Measurements from ENCODE around the gene GAS2.
"Not testable (repeated sequence)": the region's sequence is repeated elsewhere in the genome, so short reads cannot be mapped to it uniquely, and the experiment has no call there.

The GAS2 gene

DNA sequence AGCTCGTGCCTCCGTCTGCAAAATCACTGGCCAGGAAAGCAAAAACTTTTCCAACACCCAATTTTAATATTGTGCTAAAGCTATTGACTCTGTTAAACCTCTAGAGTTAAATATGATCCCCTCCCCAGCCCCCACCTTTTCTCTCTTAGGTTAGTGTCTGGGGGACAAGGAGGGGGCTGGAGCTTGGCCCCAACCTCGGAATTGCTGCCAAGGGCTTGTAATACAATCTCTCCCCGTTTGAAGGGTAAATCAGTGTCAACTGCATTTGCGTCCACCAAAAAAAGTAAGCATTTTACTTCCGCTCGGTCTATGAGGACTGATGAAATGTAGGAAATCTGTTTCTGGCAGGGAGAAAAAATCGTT is at the start of gene GAS2:
TSS of gene GAS2 (plus strand) at position 287 of the 363 bp plus-strand sequence. CDS start 8,259 bp downstream, outside the sequence.
- no peak for DNase-seq (ENCODE audit: low read depth in 4 of 4, low spot score in 1 of 4)

DNA sequence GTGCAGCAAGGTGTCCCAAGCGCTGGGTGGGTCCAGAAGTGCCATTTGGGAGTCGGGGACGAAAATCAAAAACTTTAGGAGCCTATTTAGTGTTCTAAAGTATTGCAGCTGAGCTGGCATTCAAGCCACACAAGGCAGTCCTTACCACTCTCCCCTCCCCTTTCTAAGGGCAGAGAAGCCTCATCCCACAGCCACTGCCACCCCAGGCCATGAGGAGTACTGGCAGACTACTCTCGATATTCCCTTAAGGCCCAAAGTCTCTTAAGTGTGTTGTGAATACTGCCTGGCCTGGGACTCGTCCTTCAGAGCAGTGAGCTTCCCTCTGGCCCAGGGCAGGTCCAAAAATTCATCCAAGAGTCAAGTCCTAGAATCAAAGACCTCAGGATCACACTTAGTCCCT is 48.5 kb upstream of the GAS2 start:
- no peak for DNase-seq (ENCODE audit: low read depth in 4 of 4, low spot score in 1 of 4)

DNA sequence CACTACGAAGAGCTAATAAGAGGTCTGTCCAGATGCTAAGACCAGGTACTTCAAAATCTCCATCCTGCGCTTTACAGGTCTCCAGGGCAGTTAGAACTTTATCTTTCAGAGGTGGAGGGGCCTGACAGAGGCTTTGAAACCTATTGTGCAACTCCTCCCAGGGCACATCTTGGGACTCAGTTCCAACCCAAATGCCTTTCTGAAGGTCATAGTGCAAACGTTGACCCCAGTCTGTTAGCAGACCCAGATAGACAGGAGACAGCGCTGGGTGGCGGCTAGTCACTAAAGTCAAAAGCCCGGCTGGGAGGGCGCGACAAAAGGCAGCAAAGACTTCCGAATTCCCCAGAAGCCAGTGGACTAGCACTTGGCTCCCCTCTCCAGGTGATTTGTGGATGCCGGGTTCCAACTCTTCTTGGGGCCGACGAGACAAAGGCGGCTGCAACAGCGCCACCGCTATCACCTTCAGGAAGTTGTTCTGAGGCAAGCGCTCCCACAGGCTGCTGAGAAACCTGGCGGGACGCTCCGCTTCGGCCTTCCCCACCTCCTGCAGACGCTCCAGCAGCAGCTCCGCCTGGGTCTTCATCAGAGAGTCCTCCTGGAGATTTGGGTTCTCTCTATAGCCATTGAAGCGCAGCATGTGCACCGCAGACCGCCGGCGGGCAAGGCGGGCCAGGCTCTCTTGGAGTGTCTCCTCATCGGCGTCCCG is 41.5 kb upstream of the GAS2 start:
- DNase-seq (ENCODE audit: low read depth in 4 of 4, low spot score in 1 of 4) = peak; percentile 15 to 50 (median 30)

DNA sequence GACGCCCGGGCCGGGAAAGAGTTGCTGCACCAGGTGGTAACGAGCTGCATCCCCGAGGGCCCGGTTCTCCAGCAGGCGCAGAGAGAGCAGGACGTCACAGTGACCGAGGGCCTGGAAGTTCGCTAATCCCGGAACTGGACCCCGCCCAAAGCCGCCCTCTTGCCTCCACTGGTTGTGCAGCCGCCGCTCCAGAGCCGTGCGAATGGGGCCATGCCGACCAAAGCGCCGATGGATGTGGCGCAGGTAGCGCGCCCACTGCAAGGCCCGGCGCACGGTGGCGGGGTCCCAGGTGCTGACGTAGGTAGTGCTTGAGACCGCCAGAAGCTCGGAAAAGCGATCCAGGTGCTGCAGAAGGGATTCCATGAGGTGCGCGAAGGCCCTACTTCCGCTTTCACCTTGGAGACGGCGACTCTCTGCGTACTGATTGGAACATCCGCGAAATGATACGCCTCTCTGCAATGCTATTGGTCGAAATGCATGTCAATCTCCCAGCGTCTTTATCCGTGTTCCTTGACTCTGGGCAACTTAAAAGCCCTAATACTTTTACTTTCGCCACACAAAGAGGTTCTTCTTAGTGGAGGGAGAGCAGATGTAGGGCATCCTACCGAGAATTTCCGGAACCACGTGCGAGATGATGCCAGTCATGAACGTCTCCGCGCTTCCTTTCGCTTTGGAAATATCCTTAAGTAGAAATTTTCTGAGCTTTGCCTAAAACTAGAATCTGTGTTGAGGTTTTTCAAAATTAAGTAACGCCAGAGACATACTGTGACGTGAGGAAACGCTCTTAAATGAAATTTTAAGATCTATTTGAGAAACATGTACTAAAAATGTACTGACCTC is 40.7 kb upstream of the GAS2 start, which contains the start of gene FANCF:
TSS of gene FANCF (minus strand) at position 376 of the 840 bp plus-strand sequence. CDS start at position 363, 13 bp downstream.
- peak; percentile 86 to 95 (median 89) for DNase-seq (ENCODE audit: low read depth in 4 of 4, low spot score in 1 of 4)

DNA sequence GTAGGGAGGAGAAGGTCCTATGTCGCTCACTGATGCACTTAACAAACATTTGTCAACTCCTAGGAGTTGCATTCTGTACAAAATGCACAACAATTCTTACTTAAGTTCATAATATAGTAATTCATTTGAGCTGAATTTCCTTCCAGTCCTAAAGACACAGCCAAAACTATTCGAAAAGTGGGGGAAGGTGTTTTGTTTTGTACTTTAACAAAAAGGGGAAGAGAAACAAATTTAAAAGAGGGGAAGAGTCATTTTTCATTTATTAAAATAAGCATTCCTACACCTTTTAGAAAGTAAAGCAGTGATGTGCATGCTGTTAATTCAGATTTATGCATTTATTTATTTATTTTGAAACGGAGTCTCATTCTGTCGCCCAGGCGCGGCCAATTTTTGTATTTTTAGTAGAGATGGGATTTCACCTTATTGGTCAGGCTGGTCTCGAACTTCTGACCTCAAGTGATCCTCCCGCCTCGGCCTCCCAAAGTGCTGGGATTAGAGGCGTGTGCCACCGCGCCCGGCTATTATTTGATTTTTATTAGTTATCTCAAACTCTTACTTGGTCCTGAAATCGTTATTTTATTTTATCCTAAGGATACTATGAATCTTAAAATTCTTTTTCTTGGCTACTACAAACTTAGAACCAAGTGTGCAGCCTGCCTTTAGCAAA is 39.7 kb upstream of the GAS2 start:
- DNase-seq (ENCODE audit: low read depth in 4 of 4, low spot score in 1 of 4) = no peak

DNA sequence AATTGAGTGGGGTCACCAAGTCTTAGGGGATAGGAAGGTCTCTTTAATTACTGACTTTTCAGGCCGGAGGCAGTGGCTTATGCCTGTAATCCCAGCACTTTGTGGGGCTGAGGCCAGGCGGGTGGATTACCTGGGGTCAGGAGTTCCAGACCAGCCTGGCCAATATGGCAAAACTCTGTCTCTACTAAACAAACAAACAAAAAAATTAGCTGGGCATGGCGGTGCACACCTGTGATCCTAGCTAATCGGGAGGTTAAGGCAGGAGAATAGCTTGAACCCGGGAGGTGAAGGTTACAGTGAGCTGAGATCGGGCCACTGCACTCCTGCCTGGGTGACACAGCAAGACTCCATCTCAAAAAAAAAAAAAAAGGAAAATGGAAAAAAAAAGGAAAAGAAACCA is 39.0 kb upstream of the GAS2 start:
- DNase-seq (ENCODE audit: low read depth in 4 of 4, low spot score in 1 of 4) = no peak

DNA sequence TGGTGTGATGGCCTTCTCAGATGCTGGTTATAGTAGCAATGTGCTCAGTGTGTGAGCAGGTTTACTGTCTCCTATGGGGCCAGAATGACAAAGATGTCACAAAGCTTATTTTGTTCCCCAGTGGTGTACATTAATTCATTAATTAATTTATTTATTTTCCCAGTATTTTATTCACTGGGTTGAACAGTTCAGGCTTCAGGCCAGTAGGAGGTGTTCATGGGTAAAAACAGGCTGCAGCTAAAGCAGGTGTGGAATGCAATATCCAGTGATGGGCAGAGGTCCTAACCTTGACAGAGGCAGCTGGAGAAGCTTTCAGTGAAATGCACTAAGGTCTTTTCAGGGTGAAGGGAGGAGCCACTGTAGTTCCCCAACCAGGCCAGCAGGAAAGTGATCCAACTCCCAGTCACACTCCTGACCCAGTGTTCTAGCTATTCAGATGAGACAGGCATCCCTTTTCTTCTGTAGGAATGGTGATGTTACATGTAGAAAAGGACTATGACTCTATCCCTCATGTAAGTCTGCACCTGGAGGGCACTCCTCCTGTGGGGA is 33.0 kb upstream of the GAS2 start:
- DNase-seq (ENCODE audit: low read depth in 4 of 4, low spot score in 1 of 4) = no peak

DNA sequence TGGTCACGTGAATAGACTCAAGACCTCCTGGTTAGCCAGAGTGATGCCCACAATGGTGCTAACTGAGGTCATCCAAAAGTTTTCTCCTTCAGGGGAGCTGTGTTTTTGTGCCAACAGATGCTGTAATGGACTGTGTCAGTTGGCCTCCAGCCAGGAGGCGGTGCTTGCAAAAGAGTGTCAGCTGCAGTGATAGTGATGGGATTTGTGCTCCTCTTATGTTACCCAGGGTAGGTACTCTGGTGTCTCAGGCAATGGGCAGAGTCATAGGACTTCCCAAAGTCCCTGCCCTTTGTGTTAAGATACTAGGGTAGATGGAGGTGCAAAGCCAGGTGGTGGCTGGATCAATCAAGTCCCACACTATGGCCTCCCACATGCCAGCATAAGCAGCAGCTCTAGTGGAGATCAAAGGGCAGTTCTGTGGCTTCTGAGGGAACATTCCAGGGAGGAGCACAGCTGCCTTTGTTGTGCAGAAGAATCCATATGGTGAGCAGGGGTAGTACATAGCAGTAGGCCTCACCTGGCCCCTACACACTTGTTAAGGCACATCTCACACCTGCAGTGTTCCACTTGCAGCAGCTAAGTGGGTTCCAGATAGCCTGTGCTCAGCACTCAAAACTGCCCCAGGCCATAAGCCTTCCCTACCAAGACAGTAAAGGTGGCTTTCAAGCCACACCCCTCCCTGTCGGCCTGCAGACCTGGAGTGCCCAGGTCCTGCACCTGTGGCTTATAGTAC is 31.3 kb upstream of the GAS2 start:
- no peak for DNase-seq (ENCODE audit: low read depth in 4 of 4, low spot score in 1 of 4)

DNA sequence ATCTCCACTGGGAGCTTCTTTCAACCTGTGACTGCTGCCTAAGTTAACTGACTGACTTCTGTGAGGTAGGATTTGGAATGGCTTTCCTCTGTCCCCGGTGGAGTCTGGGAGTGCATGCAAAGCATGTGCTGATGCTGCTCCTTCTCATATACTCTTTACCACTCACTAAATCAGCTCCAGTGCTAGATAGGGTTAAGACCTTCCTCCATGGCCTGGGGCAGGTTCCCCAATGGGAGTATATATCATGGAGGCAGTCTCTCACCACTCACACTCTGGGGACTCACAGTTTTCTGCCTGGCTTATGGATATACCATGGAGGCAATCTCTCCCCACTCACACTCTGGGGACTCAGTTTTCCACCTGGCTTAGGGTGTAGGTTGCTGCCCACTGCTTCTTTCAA is 30.7 kb upstream of the GAS2 start:
- no peak for DNase-seq (ENCODE audit: low read depth in 4 of 4, low spot score in 1 of 4)

DNA sequence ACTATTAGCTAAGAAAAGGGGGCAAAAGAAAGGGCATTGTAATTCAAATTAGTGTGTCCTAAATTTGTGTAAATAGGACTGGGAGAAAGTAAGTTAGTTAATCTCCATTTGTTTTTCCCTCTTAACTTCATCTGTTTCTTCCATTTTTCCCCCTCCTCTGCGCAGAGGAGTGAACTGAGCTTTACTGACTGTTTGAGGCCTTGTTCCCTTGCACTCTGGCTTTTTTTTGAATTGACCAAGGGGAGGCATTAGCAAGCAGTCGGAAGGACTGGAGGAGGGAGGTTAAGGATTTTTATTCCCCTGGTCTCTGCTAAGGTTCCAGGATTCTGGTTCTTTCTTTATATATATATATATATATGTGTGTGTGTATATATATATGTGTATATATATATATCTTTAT is 25.5 kb upstream of the GAS2 start:
- DNase-seq (ENCODE audit: low read depth in 4 of 4, low spot score in 1 of 4) = no peak

DNA sequence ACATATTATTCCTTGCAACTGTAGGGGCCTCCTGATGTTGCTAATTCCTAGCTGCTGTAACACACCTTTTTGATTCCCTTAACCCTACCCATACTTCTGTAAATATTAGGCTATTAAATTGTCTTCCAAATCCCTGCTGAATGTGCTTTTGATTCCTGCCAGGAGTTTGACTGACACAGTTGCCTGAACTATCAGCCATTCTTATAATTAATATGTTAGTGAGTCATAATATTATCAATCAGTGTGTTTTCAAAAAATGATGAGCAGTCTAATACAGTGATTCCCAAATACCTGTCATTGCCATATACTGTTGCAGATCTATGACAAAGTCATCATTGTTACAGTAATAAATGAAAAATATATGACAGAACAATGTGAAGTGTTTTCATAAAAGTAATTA is 24.9 kb upstream of the GAS2 start:
- no peak for DNase-seq (ENCODE audit: low read depth in 4 of 4, low spot score in 1 of 4)

DNA sequence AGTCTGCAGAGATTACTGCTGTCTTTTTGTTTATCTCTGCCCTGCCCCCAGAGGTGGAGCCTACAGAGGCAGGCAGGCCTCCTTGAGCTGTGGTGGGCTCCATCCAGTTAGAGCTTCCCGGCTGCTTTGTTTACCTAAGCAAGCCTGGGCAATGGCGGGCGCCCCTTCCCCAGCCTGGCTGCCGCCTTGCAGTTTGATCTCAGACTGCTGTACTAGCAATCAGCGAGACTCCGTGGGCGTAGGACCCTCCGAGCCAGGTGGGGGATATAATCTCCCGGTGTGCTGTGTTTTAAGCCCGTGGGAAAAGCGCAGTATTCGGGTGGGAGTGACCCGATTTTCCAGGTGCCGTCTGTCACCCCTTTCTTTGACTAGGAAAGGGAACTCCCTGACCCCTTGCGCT is 14.1 kb upstream of the GAS2 start:
- not testable (repeated sequence) for DNase-seq (ENCODE audit: low read depth in 4 of 4, low spot score in 1 of 4)

DNA sequence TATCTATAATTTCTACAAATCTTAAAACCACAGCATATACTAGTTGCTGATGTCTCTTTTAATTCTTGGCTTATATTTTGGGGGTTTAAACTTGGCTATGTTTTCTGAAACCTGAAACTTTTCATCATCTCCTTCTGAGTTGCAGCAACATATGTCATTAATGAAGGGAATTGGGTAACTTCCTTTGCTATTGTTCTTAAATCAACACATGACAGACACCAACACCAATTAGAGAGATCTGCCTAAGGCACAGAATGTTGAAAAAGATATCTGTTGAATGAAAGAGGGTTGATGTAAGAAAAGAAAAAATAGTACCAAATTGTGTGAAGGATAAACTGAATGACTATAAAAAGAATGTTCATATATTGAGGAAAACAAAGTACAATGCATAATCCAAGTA is 10.3 kb upstream of the GAS2 start:
- DNase-seq (ENCODE audit: low read depth in 4 of 4, low spot score in 1 of 4) = no peak

DNA sequence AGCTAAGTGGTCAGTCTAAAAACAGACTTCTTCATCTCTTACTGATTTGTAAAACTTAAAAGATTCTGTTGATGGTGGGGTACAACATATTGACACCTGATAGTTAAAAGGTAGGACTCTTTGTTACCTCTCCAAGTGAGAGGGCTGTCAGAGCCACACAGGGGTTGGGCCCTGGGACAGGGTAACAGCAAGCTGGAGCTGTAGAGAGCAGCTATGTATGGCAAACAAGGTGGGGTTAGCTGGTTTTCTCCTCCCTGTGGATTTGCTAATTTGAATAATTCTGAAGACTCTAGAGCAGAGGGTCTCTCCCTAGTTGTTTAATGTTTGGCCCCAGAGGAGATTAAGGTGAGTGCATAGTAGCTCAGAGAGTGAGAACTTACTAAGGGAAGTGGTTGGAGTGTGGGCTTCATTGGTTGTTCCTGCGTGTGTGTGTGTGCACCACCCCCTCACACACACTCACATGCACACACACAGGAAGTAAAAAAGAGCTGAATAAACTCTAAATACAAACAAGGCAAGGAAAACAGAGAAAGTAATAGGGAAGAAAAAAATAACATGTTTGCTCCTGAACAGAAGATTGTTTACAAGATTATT is 9.2 kb upstream of the GAS2 start:
- no peak for DNase-seq (ENCODE audit: low read depth in 4 of 4, low spot score in 1 of 4)

DNA sequence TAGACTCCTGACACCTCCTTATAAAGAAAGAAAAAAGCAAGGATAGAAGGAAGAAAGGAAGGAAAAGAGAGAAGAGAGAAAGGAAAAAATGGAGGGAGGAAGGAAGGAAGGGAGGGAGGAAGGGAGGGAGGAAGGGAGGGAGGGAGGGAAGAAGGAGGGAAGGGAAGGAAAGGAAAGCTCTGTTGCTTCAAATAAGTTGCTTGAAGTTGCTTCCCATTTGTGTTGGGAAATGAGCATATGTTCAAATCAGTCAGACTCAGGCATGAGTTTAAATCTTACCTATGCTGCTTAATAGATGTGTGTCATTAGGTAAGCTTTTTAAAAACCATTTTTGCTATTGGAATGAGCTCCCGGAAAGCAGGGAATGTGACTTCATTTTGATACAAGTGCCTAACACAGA is 6.6 kb upstream of the GAS2 start:
- no peak for DNase-seq (ENCODE audit: low read depth in 4 of 4, low spot score in 1 of 4)

DNA sequence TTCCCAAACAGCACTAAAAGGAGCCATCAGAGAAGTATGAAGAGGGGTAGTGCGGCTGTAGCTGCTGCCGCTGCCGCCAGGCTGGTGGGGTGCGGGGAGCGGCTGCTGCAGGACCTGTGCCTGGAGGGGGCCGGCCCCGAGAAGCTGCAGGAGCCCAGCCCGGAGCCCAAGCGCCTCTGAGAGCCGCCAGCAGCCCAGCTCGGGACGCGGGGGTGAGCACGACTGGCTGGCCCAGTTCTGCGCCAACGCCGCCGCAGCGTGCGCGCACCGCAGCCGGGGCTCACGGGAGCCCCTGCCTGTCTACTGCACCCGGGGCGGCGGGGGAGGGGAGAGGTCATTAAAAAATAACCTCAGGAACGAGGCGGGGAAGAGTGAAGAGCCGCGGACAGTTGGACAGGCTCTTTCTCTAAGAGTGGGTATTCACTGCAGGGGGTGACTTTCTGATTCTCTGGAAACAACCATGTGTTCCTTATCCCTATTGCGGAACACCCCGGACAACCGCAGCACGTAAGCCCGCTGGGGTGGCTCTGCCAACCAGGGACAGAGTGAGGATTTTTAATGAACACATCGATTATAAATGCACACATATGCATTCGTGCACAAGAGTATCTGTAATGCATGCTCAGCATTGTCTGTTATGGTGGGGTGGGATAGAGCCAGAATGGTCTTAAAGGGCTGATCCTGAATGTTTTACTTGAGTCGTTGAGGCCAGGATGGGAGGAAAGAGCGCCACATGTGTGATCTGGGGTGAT is 453 bp downstream of the GAS2 start:
- no peak for DNase-seq (ENCODE audit: low read depth in 4 of 4, low spot score in 1 of 4)

DNA sequence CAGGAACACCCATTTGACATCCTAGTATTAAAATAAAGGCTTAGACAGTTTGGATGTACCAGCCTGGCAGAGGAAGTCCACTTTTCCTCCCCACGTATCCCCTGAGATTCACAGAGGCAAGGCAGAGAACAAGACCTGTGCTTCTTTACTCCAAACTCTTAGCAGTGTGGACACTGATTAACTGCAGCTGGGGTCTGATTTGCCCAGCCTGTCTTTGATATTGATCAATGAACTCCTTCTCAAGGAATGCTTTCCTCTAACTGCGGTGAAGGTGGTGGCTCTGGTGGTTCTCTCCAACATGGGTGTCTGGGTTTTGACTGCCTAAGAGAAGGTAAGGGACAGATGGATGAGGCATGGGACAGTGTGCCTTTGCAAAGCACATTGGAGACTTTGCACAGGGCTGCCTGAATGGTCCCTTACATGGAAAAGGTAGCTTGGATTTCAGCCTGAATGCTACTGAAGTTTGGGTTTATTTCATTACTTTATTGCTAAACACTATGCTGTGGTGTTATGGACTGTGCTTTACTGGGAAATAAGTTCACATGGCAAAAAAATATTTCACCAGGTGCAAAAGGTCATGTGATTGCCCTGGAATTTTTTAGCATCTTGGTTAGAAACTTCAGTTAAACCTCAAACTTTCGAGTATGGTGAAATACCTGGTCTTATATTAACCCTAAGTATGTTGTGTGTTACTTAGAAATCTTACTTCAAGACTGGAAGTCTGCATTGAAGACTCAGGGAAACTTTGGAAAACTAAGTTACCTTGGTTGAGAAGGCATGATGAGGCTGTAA is 1.8 kb downstream of the GAS2 start:
- no peak for DNase-seq (ENCODE audit: low read depth in 4 of 4, low spot score in 1 of 4)

DNA sequence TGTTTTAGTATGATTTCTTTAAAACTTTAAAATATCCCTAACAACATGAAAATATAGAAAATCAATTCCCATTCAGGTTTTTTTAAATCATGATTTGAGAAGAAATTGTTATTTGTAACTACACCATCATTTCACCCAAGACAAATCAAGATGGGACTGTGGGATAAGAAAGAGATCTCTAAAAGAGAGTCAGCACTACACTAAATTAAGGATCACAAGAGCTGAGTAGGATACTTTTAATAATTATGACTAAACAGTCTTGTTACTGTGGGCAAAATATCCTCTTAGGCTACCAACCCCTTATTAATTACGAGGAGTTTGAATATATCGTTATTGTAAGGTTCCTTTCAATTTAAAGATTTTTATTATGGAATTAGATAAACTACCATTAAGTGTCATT is 3.0 kb downstream of the GAS2 start:
- DNase-seq (ENCODE audit: low read depth in 4 of 4, low spot score in 1 of 4) = no peak

DNA sequence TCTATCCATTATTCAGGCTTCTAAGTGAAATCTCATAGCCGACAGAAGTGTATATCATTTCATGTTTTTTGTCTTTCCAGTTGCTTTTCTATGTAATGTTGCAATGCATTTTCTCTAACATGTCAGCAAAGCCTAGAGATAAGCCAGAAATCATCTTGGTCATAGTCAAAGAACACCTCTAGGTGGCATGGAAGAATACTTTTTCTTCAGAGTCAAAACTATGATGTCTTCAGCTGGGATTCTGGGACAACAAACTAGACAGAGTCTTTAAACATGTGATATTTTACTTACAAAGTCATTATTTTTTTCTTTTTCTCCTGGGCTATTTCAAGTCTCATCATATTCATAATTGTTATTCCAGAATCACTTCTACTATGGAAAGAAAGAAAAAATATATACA is 4.4 kb downstream of the GAS2 start:
- no peak for DNase-seq (ENCODE audit: low read depth in 4 of 4, low spot score in 1 of 4)

All from stimulated activated CD4-positive, alpha-beta T cell treated with anti-CD3 and anti-CD28 coated beads, Interleukin-1b, Interleukin-23, amount 100 ng/mL, for 24 hours (primary cell).